WTC11 (cell line): Measurements from ENCODE around the gene ZRANB2. TPM values are rescaled to one million over a fixed set of nuclear protein-coding genes. Genes with fewer than 3 reads are reported as not detected.

Experiments used
- ATAC-seq: fragments of 200-7000 bp; cut with Tn5 transposase; 2 replicates; pipeline ENCODE4 v1.10.0; 2021; ENCODE audit warnings: mild to moderate bottlenecking, moderate library complexity
- CTCF ChIA-PET: fragments of 300-600 bp; sonication (Branson Sonifier 250); formaldehyde crosslinking; loops from one replicate; lab custom pipeline; 2021; ENCODE audit warnings: antibody characterized with exemption; lab: Charles Lee
- POLR2A ChIA-PET: fragments of 350-600 bp; sonication (Branson Sonifier 250); formaldehyde crosslinking; loops from one replicate; lab custom pipeline; 2021; ENCODE audit warnings: antibody characterized with exemption; lab: Charles Lee
- DNase-seq: peaks from one replicate; pipeline ENCODE4 v3.0.0; 2021; ENCODE audit warnings: low spot score
- H3K27ac Mint-ChIP-seq: 2 replicates; pipeline ENCODE4 v1.8.0; 2021; ENCODE audit warnings: mixed read lengths
- H3K27me3 Mint-ChIP-seq: 2 replicates; pipeline ENCODE4 v1.8.0; 2021; ENCODE audit warnings: low read depth, mild to moderate bottlenecking, moderate library complexity, mixed read lengths
- H3K36me3 Mint-ChIP-seq: 2 replicates; pipeline ENCODE4 v1.8.0; 2021; ENCODE audit warnings: mixed read lengths
- H3K4me1 Mint-ChIP-seq: 2 replicates; pipeline ENCODE4 v1.8.0; 2022; ENCODE audit warnings: mixed read lengths
- H3K4me3 Mint-ChIP-seq: 2 replicates; pipeline ENCODE4 v1.8.0; 2021; ENCODE audit warnings: mild to moderate bottlenecking, moderate library complexity, mixed read lengths
- H3K9me3 Mint-ChIP-seq: 2 replicates; pipeline ENCODE4 v1.8.0; 2021; ENCODE audit warnings: mixed read lengths
- CREM ChIP-seq: sonication (generic); formaldehyde crosslinking; IDR thresholded peaks from 2 replicates; pipeline ENCODE4 v1.8.1; 2022; ENCODE audit warnings: mild to moderate bottlenecking, missing genetic modification reagents, moderate library complexity
- ELF4 ChIP-seq: sonication (generic); formaldehyde crosslinking; IDR thresholded peaks from 2 replicates; pipeline ENCODE4 v1.8.1; 2022; ENCODE audit warnings: low read depth, mild to moderate bottlenecking, moderate library complexity, missing genetic modification reagents
- MXD4 ChIP-seq: fragments of 250-450 bp; sonication (Bioruptor Pico); IDR thresholded peaks from 2 replicates; pipeline ENCODE4 v1.8.0; 2021; ENCODE audit warnings: mild to moderate bottlenecking, moderate library complexity, borderline replicate concordance
- ZBTB21 ChIP-seq: sonication (generic); formaldehyde crosslinking; IDR thresholded peaks from 2 replicates; pipeline ENCODE4 v1.8.1; 2023; ENCODE audit warnings: mild to moderate bottlenecking, missing genetic modification reagents, borderline replicate concordance
- ZNF423 ChIP-seq: fragments of 250-450 bp; sonication (Bioruptor Pico); IDR thresholded peaks from 2 replicates; pipeline ENCODE4 v2.1.2; 2022; ENCODE audit warnings: mild to moderate bottlenecking, moderate library complexity
- microRNA-seq: library from miRNA; unstranded; fragments of <30 nt; microRNA quantifications from one replicate; pipeline ENCODE4 v1.2.0, GENCODE V29; 2022; ENCODE audit warnings: borderline number of aligned reads
- total RNA-seq: library from RNA; stranded (reverse); gene quantifications from 3 replicates; pipeline ENCODE4 v1.2.3, GENCODE V29; 2021

Gene ZRANB2
- total RNA-seq, 1 experiment from 2014 or later: 85.8 TPM

DNA sequence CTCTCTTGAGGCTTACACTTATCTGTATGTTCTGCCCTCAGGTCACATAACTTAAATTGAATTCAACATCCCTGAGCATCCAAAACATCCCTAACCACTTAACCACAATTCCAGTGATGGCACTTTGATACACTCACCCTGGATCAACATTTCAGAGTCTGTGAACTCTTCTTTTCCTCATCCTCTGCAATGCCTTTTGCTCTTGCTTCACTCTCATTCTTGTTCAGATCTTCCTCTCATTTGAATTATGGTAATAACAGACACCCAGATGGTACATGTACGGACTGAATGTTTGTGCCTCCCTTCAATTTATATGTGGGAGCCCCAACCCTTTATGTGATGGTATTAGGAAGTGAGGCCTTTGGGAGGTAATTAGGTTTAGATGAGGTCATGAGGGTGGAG lies 66.7 kb downstream of the ZRANB2 start:
- no peak for ATAC-seq
- Mint-ChIP-seq H3K4me1 (no peaks in the 10 kb centered on the region), H3K9me3 (no peaks in the 10 kb centered on the region), H3K4me3 (no peak overlapping the region), H3K27me3 (no peaks in the 10 kb centered on the region), H3K27ac (no peak overlapping the region), H3K36me3 (no peaks in the 10 kb centered on the region)
- POLR2A ChIA-PET: no interaction called here
- no peak for TF ChIP-seq CREM
- TF ChIP-seq MXD4 (CRISPR knock-in tag): no peak
- TF ChIP-seq ZBTB21 (CRISPR knock-in tag): no peak
- no peak for TF ChIP-seq ZNF423 (CRISPR knock-in tag)
- no peak for TF ChIP-seq ELF4 (CRISPR knock-in tag)
- CTCF ChIA-PET: no interaction called here
- DNase-seq: no peak

Small RNA genes lying within 50 kb of the gene (microRNA-seq; reads per million reads assigned to microRNA genes)
- gene MIR186: 33.5 reads per million, percentile 47 among the genes with 10 or more reads in this experiment

Other genes starting within 250 kb of the ZRANB2 start
- gene PTGER3, start 33.2 kb downstream of the ZRANB2 start, total RNA-seq: 0.46 to 0.66 TPM (median 0.50 TPM) in 3 replicates